Suppressor macrophage treated with lipopolysaccharide for 4 hours (primary cell): ENCODE results near the gene ITPR1.
A peak's percentile ranks its signal among the peaks of the same experiment; 100 is the strongest.
"Not testable (repeated sequence)": the region's sequence is repeated elsewhere in the genome, so short reads cannot be mapped to it uniquely, and the experiment has no call there.

ENCODE experiments used
- DNase-seq: peaks from one replicate; pipeline ENCODE4 v3.0.0-alpha.2; 2020

ITPR1 gene

GRCh38 chr3:4574426-4574965 lies 81.3 kb downstream of the ITPR1 start:
- DNase-seq = no peak

DNA sequence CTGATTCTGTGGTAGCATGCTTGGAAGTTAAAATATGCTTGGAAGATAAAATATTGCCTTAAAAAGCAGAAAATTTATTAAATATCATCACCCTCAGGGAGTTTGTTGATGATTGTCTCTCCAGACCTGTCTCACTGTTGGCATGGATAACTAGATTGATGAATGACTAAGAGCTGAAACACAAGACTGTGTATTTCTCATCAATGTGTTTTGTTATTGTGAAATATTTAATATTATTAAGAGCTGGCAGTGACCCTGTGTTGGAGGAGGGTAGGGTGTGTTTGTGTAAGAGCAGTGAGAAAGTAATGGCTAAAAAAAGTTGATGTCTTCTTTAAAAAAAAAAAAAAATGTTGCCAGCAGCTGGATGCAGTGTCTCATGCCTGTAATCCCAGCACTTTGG lies 82.2 kb downstream of the ITPR1 start:
- DNase-seq = no peak

DNA sequence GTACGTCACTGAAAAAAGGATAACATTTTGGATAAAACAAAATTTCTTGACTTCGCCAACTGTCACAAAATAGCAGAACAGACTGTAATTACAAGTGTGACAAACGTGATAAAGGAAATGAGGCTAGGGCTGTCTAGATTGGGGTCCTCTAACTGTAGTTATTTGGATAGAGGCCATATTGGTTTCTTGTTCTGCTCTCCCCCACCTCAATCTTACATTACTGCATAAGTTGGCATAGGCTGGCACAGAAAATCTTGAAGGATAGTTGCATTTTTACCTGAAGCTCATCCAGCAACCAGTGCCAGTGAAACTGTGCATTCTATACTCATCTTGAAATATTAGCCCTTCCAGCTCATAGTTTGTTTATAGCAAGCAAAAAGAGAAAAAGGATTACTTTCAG lies 84.6 kb downstream of the ITPR1 start:
- DNase-seq = no peak

DNA sequence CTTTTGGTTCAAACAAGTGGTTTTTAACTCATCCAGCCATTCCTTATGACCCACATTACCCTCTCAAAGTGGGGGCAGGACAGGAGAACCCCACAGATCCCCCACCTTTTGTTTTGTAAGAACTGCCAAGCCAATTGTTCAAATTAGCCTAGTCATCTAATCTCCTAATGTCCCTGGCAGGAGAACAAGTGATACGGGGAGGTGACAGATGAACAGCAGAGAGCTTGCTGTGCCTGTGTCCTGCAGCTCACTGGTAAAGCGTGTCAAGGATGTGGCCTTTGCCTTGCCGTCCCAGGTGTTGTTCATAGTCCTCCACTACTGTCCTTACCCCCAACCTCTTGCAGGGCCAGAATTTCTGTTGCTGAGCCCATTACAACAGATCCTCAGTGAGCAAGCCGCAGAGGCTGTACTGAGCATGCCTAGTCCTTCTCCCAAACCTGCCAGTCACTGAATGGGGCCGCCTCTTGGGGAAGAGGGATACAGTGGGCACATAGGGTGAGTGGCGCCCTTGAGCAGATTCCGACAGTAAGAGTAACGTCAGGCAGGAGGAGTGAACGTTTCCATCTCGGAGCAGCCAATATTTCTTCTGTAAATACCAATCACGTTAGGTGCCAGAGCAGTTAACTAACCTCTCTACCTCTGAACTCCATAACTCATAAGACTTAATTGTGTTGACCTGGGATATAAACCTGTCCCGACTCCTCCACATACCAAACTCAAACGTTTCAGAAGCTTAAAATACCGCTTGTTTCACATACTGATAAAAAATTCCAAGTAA lies 87.4 kb downstream of the ITPR1 start:
- no peak for DNase-seq

- DNase-seq = no peak
These were observed 87.9 kb downstream of the ITPR1 start for GRCh38 chr3:4581124-4581424.

- no peak for DNase-seq
These were observed 88.3 kb downstream of the ITPR1 start for GRCh38 chr3:4581498-4581897.

DNA sequence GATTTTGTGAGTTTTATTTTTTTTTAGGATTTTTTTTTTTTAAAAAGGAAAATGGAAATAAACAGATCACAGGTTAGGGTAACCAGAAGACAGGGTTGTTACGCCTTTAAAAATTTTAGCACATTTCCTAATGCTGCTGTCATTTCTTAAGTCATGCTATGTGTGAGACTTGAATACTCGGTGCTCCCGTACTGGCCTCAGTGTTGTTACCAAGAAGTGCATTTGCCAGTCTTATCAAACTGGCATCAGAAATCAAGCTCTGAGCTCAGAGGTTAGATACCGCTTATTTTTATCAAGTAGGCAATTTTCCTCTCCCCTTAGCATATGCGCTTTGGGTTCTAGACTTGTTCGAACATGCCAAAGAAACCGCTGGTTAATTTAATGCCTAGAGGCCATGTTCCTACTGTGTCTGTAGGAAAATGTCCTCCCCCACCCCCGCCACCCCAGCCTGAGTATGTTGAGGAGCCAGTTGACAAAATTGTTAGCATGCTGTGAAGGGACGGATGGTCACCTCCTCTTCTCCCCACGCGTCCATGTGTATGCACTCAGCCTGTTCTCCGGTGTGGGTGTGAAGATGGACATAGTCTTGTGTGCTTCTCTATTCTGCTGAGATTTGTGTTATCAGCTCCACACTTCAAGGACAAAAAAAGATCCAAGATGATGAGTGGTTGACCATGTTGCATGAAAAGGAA lies 88.9 kb downstream of the ITPR1 start:
- DNase-seq = no peak

GRCh38 chr3:4582624-4583023 lies 89.5 kb downstream of the ITPR1 start:
- no peak for DNase-seq

GRCh38 chr3:4583416-4583815 lies 90.3 kb downstream of the ITPR1 start:
- peak; percentile 63 for DNase-seq

DNA sequence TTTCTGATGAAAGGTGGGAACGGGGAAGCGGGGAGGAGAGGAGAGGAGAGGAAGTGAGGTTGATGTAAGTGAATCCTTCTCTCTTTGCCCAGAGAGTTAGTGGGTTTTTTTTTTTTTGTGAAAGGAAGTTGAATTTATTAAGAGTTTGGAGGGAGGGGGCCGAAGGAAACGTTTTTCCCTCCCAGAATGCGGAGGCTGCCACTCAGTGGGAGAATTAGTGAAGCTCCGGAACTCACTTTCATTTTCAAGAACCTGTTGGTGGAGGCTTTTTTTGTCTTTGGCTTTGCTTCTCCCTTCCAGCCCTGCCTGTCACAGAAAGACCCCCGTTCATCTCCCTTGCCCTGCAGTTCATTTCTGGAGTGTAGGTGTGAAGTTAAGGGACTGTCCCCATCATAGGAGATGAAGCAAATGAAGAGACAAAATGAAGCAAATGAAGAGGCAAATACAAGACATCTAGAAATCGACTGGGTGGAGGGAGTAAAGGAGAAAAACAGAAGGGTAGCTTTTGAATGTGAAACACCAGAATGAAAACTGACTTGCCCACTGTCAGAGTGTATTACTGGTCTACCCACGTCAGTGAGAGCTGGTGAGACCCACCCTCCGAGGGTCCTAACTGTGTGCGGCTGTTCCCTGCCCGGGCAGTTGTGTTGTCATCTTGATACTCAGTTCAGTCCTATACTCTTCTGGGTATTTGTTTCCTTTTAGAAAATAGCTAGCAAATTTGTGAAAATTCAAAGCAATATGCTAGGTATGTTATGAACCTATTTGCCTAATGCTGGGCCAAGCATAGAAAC lies 91.5 kb downstream of the ITPR1 start:
- peak; percentile 63 for DNase-seq

- DNase-seq = no peak
These were observed 93.2 kb downstream of the ITPR1 start for GRCh38 chr3:4586381-4586780.

DNA sequence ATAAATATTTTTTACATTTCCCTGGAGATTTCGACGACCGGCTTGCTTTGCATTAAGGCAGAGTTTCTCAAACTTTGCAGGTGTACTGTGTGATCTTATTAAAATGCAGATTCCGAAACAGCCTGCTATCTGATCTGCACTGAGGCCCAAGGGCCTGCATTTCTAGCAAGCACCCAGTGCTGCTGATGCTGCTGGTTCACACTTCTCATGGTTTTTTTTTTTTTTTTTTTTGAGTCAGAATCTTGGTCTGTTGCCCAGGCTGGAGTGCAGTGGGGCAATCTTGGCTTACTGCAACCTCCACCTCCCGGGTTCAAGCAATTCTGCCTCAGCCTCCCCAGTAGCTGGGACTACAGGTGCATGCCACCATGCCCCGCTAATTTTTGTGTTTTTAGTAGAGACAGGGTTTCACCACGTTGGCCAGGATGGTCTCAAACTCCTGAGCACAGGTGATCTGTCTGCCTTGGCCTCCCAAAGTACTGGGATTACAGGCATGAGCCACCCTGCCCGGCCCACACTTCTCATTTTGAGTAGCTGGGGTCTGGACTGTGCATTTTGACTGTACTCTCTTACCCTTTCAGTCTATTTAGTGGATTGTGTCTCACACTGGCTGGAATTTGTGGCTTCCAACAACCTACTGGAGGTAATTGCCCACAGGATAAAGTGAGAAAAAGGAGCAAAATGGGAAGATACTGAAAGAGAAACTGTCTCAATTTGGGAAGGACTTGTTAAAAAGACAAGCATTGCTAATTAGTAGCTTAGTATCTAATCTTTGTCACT lies 94.1 kb downstream of the ITPR1 start:
- DNase-seq = no peak

DNA sequence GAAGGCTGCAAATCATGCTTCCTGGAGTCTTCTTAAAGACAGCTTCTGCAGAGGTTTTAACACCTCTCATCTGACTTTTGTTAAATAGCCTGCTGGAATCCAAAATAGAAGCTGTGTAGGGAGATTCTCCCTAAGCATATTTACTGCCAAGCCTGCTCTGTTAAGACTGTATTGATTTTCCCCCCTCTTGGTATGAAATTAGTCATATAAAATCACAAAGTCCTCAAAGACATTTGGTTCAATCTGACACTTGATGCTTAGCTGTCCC lies 94.6 kb downstream of the ITPR1 start:
- no peak for DNase-seq

- peak; percentile 48 for DNase-seq
These were observed 95.3 kb downstream of the ITPR1 start for GRCh38 chr3:4588466-4588865.

DNA sequence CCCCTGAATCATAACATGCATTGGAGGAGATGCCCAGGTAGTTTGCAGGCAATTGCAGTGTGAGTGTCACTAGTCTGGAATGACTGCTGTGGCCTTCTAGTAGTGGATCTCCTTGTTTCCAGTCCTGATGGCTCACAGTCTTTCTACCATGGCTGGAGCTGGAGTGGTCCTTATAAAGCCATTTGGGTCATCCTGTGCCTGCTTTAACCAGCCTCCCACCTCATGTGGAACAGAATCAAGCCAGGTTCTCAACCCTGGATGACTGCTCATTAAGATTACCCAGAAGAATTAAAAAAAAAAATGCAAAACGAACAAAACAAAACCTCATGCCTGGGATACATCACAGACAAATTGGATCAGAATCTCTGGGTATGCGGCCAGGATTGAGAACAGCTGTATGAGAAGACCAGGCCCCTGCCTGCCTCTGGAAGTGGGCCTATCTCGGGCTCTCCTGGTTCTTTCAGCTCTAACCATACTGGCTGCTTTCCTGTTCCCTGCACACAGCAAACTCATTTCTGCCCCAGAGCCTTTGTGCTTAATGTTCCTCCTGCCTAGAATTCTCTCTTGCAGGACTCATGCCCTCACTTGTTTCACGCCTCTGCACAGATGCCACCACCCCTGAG lies 96.4 kb downstream of the ITPR1 start:
- DNase-seq = no peak

DNA sequence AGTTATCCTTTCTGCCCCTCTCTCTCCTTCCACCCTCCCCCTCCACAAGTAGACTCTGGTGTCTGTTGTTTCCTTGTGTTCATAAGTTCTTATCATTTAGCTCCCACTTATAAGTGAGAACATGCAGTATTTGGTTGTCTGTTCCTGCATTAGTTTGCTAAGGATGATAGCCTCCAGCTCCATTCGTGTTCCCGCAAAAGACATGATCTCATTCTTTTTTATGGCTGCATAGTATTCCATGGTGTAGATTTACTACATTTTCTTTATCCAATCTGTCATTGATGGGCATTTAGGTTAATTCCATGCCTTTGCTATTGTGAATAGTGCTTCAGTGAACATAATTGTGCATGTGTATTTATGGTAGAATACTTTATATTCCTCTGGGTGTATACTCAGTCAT lies 97.7 kb downstream of the ITPR1 start:
- DNase-seq = not testable (repeated sequence)

- DNase-seq = no peak
These were observed 98.5 kb downstream of the ITPR1 start for GRCh38 chr3:4591669-4592068.

DNA sequence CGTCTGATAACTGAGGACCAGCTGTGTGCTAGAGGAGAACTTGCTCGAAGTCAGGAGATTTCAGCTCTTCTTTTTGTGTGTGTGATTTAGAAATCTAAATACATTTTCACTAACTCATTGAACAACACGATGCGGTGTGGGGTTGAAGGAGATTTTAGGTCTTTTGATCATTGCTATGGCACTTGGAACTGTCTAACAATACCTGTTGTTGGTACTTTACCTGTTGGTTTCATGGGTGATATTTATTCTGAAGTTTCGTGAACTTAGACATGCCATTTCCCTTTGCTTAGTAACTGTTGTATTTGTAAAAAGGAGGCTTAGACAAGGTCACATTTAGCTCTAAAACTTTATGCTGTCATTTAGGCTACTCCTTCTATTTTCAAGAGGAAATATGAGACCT lies 99.9 kb downstream of the ITPR1 start:
- no peak for DNase-seq

- no peak for DNase-seq
These were observed 102.6 kb downstream of the ITPR1 start for GRCh38 chr3:4595710-4596113.

GRCh38 chr3:4596612-4597011 lies 103.5 kb downstream of the ITPR1 start:
- DNase-seq = no peak

GRCh38 chr3:4597208-4597985 lies 104.2 kb downstream of the ITPR1 start:
- DNase-seq = no peak

GRCh38 chr3:4598232-4598631 lies 105.1 kb downstream of the ITPR1 start:
- not testable (repeated sequence) for DNase-seq
